GM21576 (cell line): ENCODE measurements around the gene EXOSC5.
A peak's percentile ranks its signal among the peaks of the same experiment; 100 is the strongest.
"Not testable (repeated sequence)": the region's sequence is repeated elsewhere in the genome, so short reads cannot be mapped to it uniquely, and the experiment has no call there.

Experiments
- ATAC-seq: cut with Tn5 transposase; IDR thresholded peaks from one replicate; pipeline ENCODE4 v1.9.1; 2021; ENCODE audit warnings: mild to moderate bottlenecking, moderate library complexity; ENCODE audit not compliant: unreplicated experiment

The EXOSC5 gene

DNA sequence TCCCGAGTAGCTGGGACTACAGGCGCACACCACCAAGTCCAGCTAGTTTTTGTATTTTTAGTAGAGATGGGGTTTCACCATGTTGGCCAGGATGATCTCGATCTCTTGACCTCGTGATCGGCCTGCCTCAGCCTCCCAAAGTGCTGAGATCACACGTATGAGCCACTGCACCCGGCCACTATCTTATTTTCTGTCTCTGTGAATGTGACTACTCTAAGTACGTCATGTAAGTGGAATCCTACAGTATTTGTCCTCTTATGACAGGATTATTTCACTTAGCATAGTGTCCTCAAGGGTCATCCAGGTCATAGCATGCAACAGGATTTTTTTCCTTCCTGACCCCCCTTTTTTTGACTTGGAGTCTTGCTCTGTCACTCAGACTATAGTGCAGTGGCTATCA, 25.6 kb downstream of the EXOSC5 start:
- no peak for ATAC-seq

- ATAC-seq = not testable (repeated sequence)
Observed at GRCh38 chr19:41371119-41371518, 26.0 kb downstream of the EXOSC5 start.

DNA sequence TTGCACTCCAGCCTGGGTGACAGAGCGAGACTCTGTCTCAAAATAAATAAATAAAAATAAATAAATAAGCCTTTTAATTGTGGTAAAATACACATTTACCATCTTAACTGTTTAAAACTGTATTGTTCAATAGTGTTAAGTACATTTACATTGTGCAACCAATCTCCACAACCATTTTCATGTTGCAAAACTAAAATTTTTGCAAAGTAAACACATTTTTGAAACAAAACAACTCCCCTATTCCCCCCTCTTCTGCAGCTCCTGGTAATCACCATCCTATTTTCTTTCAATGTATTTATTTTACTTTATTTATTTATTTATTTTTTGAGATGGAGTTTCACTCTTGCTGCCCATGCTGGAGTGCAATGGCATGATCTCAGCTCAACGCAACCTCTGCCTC, 27.4 kb downstream of the EXOSC5 start:
- ATAC-seq = no peak

GRCh38 chr19:41367848-41368301, 29.3 kb downstream of the EXOSC5 start:
- ATAC-seq = no peak

- ATAC-seq = no peak
Observed at GRCh38 chr19:41366089-41366488, 31.1 kb downstream of the EXOSC5 start.

GRCh38 chr19:41364524-41365391, 32.4 kb downstream of the EXOSC5 start:
- no peak for ATAC-seq

DNA sequence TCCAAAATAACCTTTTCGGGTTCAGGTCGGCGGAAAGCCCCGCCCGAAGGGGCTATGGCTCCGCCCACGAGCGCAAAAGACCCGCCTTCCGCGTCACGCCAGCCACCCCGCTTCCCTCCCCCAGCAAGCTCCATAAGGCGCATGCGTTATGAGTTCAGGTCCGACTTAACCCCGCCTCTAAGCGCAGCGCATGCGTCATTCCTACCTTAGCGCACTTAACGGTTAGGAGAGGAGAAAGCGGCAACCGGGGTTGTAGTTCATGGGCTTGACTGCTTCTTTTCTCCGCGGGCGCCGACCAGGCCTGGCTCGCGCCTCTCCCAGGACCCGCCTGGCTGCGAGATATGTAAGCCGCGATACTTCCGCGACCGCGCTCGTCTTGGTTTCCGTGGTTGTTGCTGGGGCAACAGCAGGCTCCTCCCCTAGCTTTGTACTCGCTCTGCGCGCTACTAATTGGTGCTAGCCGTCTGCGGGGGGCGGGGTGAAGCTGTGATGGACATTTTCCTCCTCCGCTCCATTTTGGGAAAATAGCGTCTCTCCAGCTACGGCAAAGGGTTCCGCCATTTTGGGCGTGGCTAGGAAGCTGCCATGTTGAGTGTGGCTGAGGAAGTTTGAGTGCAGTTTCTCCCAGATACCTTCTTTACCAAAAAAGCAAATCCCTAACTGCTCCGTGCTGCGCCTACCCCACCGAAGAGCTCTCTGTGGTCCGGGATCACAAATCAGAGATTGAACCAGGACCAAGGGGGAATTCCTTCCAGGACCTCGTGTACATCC, 33.2 kb downstream of the EXOSC5 start, which contains the start of gene B9D2:
TSS of gene B9D2 (minus strand) at position 397 of the 771 bp plus-strand sequence. CDS start 630 bp downstream, outside the sequence.
- peak; percentile 84 for ATAC-seq

DNA sequence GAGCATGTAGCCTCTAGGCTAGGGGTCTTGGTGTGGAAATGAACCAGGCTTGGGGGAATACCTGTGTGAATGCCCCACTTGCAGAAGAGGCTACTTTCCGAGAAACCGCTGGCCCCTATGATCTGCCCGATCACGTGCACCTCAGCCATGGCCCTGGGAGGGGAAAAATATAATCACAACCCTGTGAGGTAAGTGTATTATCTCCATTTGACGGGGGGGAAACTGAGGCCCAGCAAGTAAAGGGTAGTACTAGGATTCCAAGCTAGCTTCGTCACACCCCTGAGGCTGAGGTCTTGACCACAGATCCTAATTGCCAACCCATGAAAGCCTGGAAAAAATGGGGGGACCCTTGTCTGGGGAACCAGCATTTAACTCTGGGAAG, 33.8 kb downstream of the EXOSC5 start:
- no peak for ATAC-seq

DNA sequence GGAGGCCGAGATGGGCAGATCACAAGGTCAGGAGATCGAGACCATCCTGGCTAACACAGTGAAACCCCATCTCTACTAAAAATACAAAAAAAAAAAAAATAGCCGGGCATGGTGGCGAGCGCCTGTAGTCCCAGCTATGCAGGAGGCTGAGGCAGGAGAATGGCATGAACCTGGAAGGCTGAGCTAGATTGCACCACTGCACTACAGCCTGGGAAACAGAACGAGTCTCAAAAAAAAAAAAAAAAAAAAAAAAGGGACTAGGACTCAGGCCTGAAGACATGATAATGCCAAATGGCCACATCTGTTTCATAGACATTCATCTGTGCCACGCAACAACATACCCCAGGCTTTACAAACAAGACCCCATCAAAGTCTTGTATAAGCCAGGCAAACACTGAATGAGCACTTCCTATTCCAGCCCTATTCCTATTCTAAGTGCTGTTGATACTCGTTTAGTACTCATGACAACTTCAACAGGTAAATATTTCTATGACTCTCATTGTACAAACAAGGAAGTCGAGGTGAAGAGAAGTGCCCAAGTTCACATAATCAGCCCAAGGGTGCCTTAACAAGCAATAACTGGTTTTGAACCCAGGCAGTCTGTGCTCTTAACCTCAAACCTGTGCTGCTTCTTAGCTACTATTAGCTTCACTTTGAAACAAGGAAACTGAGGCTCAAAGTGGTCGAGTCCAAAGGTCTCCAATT, 34.9 kb downstream of the EXOSC5 start:
- no peak for ATAC-seq

GRCh38 chr19:41359741-41360140, 37.4 kb downstream of the EXOSC5 start:
- no peak for ATAC-seq

DNA sequence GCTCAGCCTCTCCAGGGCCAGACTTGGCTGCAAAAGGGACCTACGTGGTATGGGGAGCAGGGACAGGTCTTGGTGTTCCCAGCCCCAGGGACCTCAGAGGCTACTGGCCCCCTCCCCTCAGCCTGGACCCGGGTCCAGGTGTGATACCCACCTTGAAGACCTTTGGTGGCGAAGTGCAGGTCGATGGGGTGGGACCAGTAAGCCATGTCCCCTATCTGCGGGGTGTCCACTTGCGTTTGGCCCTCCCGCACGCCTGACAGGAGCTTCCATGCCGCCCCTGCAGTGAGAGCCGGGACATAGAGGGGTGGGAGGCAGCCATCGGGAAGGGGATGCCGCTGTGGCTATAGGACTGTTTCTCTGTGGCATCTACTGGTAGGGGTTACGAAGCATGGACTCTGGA, 39.4 kb downstream of the EXOSC5 start:
- no peak for ATAC-seq

DNA sequence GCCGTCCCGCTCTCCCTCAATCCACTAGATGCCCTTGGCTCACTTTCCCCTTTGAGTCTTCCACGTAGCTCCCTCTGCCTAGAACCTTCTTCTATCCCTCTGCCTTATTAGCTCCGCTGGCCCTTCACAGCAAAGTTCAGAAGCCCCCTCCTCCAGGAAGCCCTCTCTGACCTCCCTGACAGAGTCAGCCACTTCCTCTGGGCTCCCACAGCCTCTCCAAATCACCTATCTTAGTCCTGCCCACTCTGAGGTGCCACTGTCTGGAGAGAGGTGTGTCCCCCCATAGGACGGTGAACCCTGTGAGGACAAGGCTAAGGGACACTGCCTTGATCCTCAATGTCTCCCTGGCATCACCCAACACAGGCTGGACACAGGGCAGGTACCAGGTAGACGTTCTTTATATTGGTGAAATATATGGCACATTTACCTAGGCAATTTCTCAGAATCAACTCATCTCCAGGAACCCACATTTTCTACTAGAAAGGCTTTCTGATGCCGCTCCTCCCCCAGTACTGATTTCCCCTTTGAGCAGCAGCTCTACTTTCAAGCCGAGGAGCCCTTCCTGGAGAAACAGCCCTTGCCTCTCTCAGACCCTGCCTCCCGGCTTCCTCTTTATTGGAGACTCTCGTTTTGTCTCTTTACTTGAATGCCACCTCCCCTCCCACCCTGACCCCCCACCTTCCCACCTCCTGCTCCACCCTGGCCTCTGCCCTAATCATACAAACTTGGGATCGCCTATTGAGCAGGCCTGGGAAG, 40.0 kb downstream of the EXOSC5 start:
- ATAC-seq = no peak

GRCh38 chr19:41355802-41356201, 41.4 kb downstream of the EXOSC5 start:
- no peak for ATAC-seq

DNA sequence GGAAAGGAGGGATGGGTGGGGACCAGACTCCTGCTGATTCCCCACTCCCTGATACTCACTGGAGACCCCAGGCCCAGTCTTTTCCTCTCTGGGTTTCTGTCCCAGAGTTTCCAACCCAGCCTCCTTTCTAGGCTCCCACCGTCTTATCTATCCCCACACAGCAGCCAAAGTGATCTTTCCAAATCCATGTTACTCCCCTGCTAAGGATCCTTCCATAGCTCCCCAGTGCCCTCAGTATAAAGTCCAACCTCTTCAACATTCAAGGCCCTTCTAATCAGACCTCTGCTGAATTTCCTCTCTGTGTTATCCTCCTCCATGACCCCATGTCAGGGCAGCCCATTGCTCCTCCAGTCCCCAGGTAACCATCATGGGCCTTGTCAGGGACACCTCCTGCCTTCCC, 42.1 kb downstream of the EXOSC5 start:
- no peak for ATAC-seq

GRCh38 chr19:41354343-41354953, 42.7 kb downstream of the EXOSC5 start:
- no peak for ATAC-seq

GRCh38 chr19:41353466-41354342, 43.5 kb downstream of the EXOSC5 start, which contains the start of gene TGFB1:
TSS of gene TGFB1 (minus strand) at chr19:41353922. CDS start at chr19:41353044, 878 bp downstream.
- peak; percentile 43 for ATAC-seq

DNA sequence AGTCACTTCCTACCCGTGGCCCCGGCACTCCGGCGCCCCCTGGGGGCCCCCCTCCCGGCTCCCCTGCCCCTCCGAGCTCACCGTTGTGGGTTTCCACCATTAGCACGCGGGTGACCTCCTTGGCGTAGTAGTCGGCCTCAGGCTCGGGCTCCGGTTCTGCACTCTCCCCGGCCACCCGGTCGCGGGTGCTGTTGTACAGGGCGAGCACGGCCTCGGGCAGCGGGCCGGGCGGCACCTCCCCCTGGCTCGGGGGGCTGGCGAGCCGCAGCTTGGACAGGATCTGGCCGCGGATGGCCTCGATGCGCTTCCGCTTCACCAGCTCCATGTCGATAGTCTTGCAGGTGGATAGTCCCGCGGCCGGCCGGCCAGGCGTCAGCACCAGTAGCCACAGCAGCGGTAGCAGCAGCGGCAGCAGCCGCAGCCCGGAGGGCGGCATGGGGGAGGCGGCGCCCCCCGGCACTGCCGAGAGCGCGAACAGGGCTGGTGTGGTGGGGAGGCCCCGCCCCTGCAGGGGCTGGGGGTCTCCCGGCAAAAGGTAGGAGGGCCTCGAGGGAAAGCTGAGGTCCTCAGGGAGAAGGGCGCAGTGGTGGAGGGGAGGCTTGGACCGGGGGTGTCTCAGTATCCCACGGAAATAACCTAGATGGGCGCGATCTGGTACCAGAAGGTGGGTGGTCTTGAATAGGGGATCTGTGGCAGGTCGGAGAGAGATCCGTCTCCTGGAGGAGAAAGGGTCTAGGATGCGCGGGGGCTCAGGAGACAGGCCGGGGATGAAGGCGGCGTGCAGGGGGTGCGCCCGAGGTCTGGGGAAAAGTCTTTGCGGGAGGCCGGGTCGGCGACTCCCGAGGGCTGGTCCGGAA, 44.3 kb downstream of the EXOSC5 start:
- no peak for ATAC-seq

DNA sequence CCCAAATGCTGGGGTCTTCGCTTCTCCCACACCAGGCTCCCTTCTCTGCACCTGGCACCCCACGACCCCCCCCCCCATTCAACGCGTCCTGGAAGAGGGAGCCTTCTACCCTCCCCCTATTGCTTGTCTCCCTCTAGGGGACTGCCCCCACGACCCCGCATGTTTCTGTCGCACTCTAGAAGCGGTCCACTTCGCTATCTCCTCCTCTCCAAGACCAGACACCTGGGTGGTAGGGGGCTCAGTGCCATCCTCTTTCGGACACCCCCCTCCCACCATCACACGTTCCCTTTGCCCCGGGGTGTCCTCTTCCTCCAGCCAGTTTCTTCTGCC, 44.9 kb downstream of the EXOSC5 start:
- no peak for ATAC-seq
